CD4-positive, alpha-beta T cell treated with Interleukin-10 for 1 hour (primary cell): ENCODE measurements around the gene ADORA1.

Experiments
- DNase-seq: peaks from one replicate; pipeline ENCODE4 v3.0.0-alpha.2; 2020

Gene ADORA1

DNA sequence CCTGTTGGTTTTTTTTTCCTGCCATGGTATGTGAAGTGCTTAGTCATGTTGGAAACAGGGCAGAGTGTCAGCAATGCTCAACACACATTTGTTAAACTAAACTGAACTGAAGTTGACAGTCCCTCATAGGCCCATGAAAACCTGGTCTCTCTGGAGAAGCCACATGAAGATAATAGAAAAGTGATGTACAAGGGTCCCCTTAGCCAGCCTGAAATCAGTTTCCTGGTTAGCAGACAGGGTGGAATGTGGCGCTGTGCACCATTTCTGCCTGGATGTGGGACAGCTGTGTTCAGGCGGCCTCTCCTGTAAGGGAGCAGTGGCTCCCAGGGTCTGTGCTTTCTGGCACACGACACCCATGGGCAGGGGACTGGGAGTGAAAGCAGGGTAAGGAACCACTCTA, 68.8 kb downstream of the ADORA1 start:
- no peak for DNase-seq

DNA sequence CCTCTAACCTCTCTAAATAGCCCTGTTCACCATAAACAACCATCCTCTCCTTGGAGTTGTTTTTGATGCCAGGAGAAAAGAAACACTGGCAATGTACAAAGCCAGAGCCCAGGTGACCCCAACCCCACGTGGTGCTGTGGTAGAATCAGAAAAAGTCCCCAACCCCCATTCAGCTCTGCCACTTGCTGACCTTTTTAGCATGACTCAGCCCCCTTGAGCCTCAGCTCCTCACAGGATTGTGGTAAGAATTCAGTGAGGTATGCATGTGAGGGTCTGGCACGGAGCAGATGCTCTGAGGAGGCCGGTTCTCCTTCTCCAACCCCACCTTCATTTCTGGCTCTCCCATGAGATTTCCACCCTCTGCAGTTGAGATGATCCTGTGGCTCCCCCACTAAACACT, 70.1 kb downstream of the ADORA1 start:
- no peak for DNase-seq

DNA sequence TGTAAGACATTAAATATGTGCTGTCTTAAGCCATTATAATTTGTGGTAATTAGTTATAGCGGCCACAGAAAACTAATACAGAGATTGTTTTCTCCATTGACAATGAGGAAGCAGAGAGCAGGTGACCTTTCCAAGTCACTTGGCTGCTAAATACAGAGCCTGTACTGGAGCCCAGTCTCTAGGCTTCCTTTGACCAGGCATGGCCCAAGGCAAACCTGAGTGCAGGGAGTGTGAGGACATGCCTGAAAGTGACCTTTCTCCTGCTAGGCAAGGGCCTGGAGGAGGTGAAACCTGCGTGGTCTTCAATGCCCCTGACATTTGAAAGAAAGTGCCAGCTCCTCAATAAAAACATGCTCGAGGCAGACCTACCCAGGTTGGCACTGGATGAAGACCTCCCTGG, 71.5 kb downstream of the ADORA1 start:
- DNase-seq = no peak

DNA sequence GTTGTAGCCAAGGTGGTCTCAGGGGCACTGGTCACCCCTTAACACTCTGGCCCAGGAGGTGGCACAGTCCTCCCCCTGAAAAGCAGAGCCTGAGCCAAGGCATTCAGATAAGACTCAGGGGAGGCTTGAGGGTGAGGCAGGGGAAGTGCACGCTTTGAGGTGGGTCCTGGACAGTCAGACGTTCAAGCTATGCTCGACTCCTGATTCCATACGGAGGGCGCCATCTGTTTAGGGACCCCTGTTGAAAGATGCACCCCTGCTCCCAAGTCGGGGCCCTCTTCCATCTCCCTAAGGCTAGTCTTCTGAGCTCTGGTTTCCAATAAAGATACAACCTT, 71.9 kb downstream of the ADORA1 start:
- no peak for DNase-seq

DNA sequence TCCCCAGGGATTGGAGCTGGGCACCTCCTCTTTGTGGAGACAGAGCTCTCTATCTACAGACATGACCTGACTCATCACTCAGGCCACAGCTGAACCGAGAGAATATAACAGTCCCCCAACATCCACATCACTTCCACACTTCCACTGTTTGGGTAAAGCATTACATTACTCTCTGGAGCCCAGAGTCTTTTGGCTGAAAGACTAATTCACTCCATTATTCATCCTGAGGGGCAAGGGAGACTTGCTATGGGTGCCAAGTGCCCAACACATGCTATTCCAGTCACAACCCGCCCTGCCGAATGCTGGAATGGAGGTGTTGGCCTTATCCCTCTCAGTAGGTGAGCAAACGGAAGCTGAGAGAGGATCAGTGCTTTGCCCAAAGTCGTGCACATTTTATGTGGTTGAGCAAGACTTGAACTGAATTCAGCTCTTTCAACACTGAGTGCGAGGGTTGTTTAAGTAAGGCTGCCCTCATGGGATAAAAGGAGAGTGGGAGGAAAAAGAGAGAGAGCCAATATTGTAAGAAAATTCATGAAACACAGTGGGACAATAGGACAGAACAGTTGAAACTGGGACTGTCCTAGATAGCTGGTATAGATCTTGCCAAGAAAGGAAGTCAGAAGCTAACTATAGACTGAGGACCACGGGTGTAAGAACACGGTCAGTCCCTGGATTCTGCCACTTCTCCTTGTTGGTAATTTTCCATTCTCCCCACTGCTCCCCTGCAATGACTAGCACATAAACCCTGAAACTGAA, 72.5 kb downstream of the ADORA1 start:
- no peak for DNase-seq

DNA sequence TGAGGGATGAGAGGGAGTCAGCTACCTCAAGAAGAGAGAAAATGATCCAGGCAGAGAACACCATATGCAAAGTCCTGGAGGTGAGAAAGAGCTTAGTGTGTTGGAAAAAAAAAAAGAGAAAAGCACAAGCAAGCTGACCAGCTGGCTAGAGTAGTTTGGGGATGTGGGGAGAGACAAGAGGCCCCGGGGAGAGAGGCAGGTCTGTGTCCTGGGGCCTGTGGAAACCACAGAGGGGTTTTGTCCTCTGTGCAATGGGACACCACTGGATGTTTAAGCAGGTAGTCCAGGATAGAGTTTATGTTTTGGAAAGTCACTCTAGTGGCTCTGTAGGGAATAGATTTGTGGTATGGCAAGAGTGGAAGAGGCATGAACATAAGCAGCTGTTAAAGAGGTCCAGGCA, 73.4 kb downstream of the ADORA1 start:
- DNase-seq = no peak

DNA sequence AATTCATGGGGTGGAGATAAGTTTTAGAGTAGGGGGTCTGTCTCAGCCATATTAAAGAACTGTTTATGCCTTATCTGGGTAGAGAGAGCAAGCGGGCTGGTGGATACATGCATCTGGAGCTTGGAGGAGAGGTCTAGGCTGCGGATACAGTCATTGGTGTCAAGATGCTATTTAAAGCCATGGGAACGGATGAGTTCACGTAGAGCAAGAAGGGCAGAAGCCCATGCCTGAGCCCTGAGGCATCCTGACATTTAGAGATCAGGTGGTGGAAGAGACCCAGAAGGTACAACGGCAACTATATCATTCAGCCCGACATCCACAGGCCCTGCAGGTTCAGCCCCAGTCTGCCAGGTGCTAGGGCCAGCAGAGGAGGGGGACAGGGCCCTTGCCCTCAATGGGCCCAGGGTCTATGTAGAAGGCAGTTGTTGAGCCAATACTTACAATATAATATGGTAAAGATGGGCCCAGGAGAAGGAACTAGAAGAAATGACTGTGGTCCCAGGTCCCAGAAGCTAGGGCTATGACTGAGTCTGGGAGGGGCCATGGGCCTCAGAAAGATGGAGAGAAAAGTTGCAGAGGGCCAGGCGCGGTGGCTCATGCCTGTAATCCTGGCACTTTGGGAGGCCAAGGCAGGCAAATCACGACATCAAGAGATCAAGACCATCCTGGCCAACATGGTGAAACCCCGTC, 74.1 kb downstream of the ADORA1 start:
- DNase-seq = no peak

DNA sequence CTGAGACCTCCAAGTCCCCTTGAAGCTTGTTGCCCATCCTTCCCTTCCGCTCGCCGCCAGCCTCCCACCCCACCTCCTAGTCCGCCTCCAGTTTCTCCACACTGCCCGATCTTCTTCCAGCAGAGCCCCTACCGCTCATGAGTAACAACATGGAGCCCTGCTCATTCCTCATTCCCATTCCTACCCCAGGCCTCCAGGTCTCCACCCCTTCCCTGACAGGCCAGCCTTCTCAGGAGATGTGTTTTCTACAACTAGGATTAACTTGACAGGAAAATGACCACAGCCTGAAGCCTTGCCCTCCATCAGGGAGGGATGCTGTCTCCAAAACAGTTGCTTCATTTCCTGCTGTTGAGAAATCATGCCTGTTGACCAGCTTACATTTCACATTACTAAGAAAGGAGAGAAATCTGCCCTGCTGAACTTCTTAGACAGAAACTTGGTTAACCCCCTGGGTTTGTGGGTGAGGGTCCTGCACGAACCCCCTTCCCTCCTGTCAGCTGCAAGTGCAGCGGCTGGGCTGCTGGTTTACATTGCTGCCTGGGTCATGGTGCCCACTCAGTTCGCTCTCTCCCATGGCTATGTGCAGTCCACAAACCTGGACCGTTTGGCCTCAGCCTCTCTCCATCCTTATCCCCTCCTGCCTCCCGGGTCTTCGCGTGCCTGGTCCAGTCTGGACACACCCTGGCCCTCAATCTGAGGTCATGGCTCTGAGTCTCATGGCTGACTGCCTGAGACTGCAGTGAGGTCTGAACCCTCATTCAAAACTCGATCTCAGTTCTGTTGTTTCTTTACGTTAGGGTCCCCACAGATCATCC, 75.1 kb downstream of the ADORA1 start:
- peak; percentile 1 for DNase-seq

DNA sequence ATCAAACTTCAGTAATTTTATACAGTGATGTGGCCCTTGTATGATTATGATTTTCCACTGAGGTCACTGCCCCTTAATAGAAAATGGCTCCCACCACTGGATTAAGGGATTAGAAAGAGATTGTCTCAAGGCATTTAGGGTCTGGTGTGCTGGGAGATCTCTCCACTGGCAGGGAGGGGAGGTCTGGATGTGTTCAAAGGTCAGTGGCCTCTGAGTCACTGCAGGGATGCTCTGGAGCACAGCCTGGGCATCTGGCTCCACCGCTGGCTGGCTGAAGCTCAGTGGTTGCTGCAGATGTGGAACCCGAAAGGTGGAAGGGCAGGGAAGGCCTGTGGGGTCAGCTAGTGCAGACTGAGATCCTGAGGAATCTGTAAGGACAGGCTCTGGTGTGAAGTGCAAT, 77.2 kb downstream of the ADORA1 start:
- no peak for DNase-seq

DNA sequence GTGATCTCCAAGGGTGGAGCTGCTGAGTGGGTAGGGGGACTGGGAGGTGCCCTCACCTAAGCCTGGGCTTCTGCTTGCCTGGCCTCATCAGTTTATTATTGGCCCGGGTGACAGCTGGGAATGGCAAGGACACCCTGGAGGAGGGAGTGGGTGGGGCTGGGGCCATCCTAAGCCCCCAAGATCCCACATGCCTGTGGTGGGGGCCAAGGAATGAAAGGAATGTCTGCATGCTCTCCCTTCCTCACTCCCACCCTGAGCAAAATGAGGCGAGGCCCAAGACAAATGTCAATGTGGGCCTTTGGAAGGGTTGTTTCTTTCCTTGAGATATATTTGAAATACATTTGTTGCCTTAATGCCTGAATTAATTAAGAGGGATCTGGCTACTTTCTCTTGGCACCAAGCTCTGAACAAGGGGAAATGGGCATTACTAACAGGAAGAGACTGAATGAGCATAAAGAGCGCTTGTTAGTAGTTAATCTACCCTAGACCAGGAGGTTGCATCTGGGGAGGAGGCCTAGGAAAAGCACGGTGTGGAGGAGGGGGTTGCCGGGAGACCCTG, 78.7 kb downstream of the ADORA1 start:
- DNase-seq = no peak

DNA sequence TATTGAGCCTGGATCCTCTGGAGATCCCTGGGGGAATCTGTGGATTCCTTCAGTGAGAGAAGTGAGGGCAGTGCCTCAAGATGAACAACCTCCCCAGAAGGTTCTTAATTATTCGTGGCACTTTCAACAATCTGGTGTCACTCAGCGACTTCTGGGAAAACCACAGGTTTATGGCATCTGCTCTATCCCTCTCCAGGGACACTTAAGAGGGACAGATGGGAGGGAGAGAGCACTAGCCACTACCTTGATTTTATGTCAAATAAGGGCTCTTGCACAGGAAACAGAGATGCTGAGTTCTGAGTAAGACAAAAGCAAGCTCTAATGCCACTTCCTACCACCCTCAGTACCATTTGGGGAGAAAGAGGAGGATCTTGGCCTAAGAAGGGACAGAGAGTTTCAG, 80.2 kb downstream of the ADORA1 start:
- no peak for DNase-seq

DNA sequence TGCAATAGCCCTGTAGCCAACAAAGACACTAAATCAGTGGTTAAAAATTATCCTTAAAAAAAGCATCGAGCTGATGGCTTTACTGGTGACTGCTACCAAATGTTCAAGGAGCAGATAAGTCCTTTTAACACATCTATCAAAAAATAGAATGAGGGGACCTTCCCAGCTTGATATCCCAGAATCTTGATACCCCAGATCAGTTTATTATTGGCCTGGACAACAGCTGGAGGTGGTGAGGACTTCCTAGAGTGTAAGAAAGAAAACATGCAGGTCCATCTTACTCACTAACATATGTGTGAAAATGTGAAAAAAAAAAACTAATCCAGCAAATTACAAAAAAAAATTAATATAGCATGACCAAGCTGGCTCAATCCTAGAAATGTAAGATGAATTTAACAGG, 80.7 kb downstream of the ADORA1 start:
- no peak for DNase-seq

DNA sequence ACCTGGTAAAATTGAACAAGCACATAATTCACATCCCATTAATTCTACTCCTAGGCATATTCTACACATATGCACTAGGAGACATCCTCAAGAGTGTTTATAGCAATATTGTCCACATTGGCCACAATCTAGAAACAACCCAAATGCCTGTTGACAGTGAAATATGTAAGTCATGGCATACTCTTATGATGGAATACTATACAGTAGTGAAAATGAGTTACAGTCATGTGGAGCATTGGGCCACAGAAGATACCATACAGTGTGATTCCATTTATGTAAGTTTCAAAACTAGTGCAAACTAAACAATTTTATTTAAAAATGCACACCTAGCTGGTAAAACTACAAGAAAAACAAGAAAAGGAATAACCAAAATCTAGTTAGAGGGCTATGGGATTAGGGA, 82.8 kb downstream of the ADORA1 start:
- DNase-seq = no peak

DNA sequence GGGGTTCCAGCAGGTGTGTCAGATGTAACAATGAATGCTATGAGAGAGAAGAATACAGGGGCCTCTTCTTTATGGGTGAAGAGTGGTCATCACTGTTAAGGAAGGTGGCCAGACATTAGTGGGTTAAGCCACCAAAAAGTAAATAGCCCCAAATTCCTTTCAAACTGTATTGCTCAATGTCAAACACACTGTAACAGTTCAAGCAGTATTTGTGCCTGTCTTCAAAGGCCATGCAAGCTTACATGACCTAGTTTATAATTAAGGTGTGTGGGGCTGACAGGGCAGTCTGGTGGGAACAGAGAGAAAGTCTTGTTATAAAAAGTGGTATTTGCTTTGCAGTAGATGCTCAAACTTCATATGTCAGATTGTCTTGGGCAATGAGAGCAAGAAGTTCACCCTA, 83.5 kb downstream of the ADORA1 start:
- no peak for DNase-seq

DNA sequence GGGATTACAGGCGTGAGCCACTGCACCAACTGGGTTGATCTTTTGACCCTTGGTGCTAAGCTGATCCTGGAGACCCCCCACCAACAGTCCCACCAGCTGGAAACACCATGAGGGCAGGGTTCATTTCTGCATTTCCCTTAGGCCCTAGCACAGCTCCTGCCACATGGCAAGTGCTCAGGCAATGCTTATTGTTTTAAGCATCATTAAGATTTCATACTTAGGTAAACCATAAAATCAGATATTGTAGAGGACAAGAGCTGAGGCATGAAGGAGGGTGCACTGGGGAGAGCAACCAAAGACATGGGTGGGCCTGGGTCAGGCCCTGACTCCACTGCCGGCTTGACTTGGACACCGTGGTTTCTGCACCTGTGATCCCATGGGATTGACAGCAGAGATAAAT, 84.3 kb downstream of the ADORA1 start:
- DNase-seq = no peak

DNA sequence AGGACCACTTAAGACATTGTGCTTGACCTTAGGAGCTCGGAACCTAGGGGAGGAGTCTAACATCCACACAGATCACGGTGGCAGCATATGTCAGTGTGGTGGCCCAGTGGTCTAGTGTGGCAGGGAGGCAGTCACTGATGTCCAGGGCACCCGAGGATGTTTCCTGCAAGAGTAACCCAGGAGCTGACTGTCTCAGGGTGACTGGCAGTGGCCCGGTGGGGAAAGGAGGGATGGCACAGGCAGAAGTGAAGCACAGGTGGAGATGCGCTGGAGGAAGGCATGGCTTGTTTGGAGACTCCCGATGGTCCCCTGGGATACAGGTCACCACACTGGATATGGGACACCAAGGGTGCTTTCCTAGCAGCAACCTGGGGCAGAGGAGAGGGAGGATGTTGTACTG, 85.6 kb downstream of the ADORA1 start:
- DNase-seq = no peak

DNA sequence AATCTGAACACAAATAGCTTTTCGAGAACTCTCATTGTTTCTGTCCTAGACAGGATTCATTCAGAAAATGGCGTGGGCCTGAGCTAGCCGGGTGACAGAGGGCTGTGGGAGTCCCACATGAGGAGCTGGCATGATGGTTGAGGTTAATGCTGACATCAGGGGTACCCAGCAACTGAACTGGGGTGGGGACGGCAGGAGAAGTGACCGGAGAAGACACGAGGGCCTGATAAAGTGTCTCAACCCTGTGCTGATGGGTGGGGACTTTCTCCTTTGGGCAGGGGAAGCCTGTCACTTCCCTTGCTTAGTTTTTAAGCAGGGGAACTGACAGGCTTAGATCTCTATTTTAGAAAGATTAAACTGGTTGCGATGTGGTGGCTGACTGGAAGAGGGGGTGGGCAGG, 87.3 kb downstream of the ADORA1 start:
- no peak for DNase-seq

DNA sequence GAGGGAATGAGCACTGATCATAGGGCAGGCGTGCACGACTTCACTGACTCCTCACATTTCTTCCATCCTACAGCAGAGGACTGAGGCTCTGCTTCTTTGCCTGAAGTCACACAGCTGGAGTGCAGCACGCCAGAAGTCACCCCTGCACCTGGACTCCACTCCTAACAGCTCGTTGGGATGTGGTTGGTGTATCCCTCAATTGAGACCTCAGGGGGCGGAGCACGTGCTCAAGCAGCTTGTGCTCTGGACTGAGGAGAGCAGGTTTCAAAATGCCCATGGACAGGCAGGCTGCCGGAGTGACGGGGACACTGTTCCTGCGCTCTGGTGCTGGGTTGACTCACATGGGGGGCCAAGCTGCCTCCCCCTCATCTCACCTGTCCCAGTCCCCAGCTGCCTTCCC, 88.0 kb downstream of the ADORA1 start:
- no peak for DNase-seq

DNA sequence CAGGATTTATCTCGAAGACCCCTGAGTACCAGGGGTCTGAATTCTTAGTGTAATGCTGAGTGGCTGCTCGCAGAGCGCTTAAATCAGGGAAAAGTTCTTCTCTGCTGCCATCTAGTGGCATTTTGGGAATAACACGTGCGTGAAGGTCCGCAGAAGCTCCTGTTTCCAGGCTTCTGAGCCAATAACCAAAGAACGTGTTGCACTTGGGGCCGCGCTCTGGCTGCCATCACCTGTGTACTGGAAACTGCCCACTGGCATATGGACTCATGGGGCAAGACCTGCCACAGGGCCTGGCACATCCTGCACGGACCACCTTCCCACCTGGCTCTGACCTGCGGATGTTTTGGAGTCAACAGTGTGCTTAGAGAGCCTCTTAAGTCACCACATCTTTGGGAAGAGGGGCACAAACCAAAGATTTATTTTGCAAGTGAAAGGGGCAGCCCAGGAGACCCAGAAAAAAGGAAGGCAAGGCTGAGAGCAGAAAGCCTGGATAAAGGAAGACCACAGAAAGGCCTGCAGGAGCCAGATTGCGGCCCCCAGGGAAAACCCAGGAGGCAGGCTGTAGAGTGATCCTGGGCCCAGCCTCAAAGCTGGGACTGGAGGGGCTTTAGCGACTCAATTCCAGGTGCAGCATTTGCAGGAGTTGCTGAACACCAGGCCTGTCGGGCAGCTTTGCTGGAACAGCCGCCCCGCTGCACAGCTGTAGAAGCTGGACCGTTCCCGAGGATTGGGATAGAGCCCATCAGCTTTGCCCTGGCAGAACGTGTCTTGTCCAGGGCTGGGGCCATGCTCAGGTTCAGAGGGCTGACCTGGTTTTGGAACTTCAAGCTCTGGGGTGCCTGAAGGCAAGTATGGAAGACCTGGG, 89.0 kb downstream of the ADORA1 start:
- peak; percentile 64 for DNase-seq
